Endothelial cell (in vitro differentiated cells): Measurements from ENCODE around the gene STK11. TPM values are rescaled to one million over a fixed set of nuclear protein-coding genes. Genes with fewer than 3 reads are reported as not detected.

Experiments used
- DNase-seq: peaks from one replicate; pipeline ENCODE4 v3.0.0; 2021; ENCODE audit warnings: low spot score
- H3K27ac Mint-ChIP-seq: one replicate; pipeline ENCODE4 v1.8.0; 2021; ENCODE audit warnings: mixed read lengths, inconsistent platforms; ENCODE audit not compliant: unreplicated experiment
- H3K27me3 Mint-ChIP-seq: one replicate; pipeline ENCODE4 v1.8.0; 2021; ENCODE audit warnings: mild to moderate bottlenecking, moderate library complexity, mixed read lengths, inconsistent platforms; ENCODE audit not compliant: unreplicated experiment
- H3K36me3 Mint-ChIP-seq: one replicate; pipeline ENCODE4 v1.8.0; 2021; ENCODE audit warnings: mild to moderate bottlenecking, low read depth, mixed read lengths, inconsistent platforms; ENCODE audit not compliant: unreplicated experiment
- H3K4me1 Mint-ChIP-seq: one replicate; pipeline ENCODE4 v1.8.0; 2021; ENCODE audit warnings: mild to moderate bottlenecking, mixed read lengths, inconsistent platforms; ENCODE audit not compliant: unreplicated experiment
- H3K4me3 Mint-ChIP-seq: one replicate; pipeline ENCODE4 v1.8.0; 2021; ENCODE audit warnings: mild to moderate bottlenecking, mixed read lengths, inconsistent platforms; ENCODE audit not compliant: unreplicated experiment
- H3K9me3 Mint-ChIP-seq: one replicate; pipeline ENCODE4 v1.8.0; 2021; ENCODE audit warnings: mixed read lengths, inconsistent platforms; ENCODE audit not compliant: unreplicated experiment
- total RNA-seq: library from RNA; stranded (reverse); fragmentation: NEBNext Ultra II Directional; extraction: Animal tissue kit (Norgen Biotek cat#: 25700); gene quantifications from one replicate; pipeline ENCODE4 v1.2.1, GENCODE V29; 2021; ENCODE audit not compliant: unreplicated experiment
- TF ChIP-seq, protein P1 (sequence below): fragments of 200-600 bp; sonication (generic); IDR thresholded peaks from one replicate; pipeline ENCODE4 v1.5.0; 2021; ENCODE audit warnings: antibody characterized with exemption; ENCODE audit not compliant: unreplicated experiment

The STK11 gene
- total RNA-seq, 1 donor from 2014 or later: 63.9 TPM

DNA sequence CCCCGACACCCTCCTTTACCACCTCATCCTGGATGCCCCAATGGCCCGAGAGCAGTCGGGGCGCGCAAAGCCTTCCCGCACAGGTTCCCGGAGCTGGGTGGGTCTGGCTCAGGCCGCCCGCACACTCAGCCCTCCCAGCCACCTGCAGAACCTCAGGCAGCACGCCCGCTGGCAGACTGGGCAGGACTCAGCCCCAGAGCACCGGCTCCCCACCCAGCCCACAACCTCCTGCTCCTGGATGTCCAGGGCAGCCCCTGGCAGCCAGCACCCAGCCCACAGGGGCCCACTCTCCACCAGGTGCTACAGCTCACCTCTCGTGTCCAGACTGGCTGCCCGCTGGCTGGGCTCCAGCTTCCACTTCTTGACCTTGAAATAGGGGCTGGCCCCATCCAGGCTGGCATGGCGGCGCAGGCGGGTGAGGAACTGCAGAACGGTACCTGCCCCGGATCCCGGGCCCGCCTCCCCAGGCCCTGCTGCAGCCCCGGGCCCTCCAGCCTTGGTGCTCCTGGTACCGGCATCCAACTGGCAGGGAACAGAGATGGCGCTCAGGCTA is 27.6 kb downstream of the STK11 start:
- TF ChIP-seq, protein P1, sequence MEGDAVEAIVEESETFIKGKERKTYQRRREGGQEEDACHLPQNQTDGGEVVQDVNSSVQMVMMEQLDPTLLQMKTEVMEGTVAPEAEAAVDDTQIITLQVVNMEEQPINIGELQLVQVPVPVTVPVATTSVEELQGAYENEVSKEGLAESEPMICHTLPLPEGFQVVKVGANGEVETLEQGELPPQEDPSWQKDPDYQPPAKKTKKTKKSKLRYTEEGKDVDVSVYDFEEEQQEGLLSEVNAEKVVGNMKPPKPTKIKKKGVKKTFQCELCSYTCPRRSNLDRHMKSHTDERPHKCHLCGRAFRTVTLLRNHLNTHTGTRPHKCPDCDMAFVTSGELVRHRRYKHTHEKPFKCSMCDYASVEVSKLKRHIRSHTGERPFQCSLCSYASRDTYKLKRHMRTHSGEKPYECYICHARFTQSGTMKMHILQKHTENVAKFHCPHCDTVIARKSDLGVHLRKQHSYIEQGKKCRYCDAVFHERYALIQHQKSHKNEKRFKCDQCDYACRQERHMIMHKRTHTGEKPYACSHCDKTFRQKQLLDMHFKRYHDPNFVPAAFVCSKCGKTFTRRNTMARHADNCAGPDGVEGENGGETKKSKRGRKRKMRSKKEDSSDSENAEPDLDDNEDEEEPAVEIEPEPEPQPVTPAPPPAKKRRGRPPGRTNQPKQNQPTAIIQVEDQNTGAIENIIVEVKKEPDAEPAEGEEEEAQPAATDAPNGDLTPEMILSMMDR: no peak
- Mint-ChIP-seq H3K27me3 (peaks cover 2% of the 10 kb centered on the region), H3K4me1 (no peaks in the 10 kb centered on the region), H3K36me3 (peaks cover 1% of the 10 kb centered on the region), H3K9me3 (no peaks in the 10 kb centered on the region), H3K4me3 (no peak overlapping the region), H3K27ac (no peak overlapping the region)
- DNase-seq: no peak

DNA sequence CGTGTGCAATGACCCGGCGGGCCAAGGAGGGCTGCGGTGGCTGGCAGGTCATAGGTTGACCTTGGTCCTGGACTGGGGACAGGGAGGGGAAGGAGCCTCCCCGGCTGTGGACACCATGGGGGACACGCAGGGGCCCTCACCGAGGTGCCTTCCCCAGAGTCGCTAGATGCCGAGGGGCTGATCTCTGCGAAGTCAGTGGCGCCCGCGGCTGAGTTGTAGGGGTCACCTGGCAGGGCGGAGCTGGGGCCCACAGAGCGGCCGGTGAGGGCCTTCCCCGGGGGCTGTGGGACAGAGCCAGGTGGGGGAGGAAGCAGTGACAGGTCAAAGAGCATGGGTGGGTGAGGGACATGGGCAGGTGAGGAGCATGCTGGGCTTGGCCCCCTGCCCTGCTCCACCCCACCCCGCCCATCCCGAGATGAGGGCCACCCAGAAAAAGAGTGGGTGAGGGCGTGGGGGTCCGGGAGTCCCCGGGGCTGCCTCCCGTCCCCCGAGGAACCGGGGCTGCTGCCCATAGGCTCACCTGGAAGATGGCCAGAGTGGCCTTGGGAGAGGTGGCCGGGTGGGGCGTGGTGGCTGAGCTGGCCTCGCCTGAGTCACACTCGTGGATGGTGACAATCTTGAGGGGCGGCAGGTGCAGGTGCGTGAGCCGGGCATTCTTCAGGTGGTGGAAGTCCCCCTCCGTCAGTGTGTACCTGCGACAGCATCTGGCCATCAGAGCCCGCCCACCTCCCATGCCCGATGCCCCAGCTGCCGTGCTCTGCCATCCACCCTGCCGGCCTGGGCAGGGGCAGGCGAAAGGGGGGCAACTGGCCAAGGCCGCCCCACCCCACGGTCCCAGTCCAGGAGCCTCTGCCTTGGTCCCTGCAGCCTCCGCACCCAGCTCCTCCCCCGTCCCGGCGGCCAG is 28.7 kb downstream of the STK11 start:
- Mint-ChIP-seq H3K4me1 (no peaks in the 10 kb centered on the region), H3K27ac (no peak overlapping the region), H3K27me3 (peaks cover 11% of the 10 kb centered on the region), H3K36me3 (no peaks in the 10 kb centered on the region), H3K9me3 (no peaks in the 10 kb centered on the region), H3K4me3 (no peak overlapping the region)
- no peak for DNase-seq
- TF ChIP-seq, protein P1: no peak

DNA sequence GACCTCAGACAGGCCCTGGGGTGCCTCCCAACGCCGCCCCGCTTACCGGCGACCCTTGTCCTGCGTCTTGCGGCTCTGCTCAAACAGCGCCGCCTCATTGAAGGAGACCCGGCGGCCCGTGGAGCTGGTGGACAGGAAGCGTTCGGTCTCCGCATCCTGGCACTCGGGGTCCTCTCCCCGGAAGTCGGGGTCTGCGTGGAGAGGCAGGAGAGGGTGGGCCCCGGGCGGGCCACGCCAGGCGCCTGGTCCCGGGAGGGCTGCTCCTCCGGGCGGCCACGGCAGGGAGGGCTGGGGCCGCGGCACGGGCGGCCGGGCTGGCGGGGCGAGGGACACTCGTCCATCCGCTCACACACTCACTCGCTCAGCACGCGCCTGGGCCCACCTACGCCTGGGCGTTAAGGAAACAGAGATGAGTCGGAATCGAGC is 29.4 kb downstream of the STK11 start:
- Mint-ChIP-seq H3K27me3 (peaks cover 12% of the 10 kb centered on the region), H3K9me3 (no peaks in the 10 kb centered on the region), H3K36me3 (no peaks in the 10 kb centered on the region), H3K27ac (no peak overlapping the region), H3K4me3 (no peak overlapping the region), H3K4me1 (no peaks in the 10 kb centered on the region)
- no peak for DNase-seq
- TF ChIP-seq, protein P1: no peak

DNA sequence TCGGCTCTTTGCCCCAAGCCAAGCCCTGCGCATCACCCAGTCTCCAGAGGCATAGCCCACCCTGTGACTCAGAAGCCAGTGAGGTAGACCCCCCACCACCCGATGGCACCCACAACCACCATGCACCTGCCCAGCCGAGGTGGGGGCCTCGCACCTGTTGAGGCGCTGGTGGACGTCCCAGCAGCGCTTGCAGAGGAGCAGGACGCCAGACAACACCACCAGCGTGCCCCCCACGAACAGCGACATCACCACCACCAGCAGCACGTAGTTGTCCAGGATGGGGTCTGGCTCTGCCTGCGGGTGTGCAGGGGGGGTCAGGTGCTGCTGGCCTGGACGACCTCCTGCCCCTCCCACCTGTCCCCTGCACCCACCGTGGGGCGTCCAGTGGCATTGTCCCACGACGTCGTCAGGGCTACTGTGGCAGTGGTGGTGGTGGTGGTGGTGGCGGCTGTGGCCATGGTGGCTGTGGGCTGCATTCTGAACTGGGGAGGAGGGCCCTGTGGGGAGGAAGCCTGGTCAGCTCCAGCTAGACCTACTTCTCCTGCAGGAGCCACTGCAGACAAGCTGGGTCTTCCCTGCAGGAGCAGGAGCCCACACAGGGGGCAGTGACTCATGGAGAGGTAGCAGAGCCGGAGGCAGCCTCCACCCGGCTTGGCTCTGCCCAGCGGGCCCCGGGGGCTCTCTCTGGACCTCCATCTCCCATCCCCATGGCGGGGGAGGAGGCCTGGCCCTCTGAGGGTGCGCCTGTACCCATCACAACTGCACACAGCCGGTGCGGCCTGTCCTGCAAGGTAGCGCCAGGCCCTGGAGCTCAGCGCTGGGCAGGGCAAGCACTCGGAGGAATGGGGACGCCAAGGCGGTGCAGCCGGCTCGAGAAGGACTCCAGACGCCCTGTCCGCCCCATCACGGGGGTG is 30.3 kb downstream of the STK11 start:
- Mint-ChIP-seq H3K36me3 (no peaks in the 10 kb centered on the region), H3K4me3 (no peak overlapping the region), H3K4me1 (no peaks in the 10 kb centered on the region), H3K27me3 (peaks cover 10% of the 10 kb centered on the region), H3K9me3 (no peaks in the 10 kb centered on the region), H3K27ac (no peak overlapping the region)
- no peak for DNase-seq
- TF ChIP-seq, protein P1: no peak
